ENCODE measurements around the gene CMSS1. TPM values are rescaled to one million over a fixed set of nuclear protein-coding genes. Genes with fewer than 3 reads are reported as not detected.

The CMSS1 gene
- total and polyA plus RNA-seq, 3 donors from 2014 or later, result 24.6 to 47.9 (median 24.9) TPM

DNA sequence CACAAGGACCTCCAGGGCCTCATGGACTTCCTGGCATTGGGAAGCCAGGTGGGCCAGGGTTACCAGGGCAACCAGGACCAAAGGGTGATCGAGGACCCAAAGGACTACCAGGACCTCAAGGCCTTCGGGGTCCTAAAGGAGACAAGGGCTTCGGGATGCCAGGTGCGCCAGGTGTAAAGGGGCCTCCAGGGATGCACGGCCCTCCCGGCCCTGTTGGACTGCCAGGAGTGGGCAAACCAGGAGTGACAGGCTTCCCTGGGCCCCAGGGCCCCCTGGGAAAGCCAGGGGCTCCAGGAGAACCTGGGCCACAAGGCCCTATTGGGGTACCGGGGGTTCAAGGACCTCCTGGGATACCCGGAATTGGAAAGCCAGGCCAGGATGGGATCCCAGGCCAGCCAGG is 23.2 kb upstream of the CMSS1 start:
- Histone ChIP-seq H3K27ac (no peak overlapping the region), H3K4me1 (no peaks in the 10 kb centered on the region), H3K36me3 (ENCODE audit: low read depth, missing control alignments) (no peaks in the 10 kb centered on the region), H3K9me3 (no peaks in the 10 kb centered on the region), H3K4me3 (no peak overlapping the region), H3K27me3 (no peaks in the 10 kb centered on the region)
- TF ChIP-seq, protein P1, sequence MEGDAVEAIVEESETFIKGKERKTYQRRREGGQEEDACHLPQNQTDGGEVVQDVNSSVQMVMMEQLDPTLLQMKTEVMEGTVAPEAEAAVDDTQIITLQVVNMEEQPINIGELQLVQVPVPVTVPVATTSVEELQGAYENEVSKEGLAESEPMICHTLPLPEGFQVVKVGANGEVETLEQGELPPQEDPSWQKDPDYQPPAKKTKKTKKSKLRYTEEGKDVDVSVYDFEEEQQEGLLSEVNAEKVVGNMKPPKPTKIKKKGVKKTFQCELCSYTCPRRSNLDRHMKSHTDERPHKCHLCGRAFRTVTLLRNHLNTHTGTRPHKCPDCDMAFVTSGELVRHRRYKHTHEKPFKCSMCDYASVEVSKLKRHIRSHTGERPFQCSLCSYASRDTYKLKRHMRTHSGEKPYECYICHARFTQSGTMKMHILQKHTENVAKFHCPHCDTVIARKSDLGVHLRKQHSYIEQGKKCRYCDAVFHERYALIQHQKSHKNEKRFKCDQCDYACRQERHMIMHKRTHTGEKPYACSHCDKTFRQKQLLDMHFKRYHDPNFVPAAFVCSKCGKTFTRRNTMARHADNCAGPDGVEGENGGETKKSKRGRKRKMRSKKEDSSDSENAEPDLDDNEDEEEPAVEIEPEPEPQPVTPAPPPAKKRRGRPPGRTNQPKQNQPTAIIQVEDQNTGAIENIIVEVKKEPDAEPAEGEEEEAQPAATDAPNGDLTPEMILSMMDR (IDR thresholded peaks at IDR 0.05), result no peak
- TF ChIP-seq POLR2A (IDR thresholded peaks at IDR 0.05), result no peak
- WGBS, 2 donors, result 91 to 98% methylated on average over 8 of the region's 8 CpGs
- intact Hi-C loops (cut with DNase I; ENCODE audit: low total_unique reads), result no loop called here
- no peak for DNase-seq

DNA sequence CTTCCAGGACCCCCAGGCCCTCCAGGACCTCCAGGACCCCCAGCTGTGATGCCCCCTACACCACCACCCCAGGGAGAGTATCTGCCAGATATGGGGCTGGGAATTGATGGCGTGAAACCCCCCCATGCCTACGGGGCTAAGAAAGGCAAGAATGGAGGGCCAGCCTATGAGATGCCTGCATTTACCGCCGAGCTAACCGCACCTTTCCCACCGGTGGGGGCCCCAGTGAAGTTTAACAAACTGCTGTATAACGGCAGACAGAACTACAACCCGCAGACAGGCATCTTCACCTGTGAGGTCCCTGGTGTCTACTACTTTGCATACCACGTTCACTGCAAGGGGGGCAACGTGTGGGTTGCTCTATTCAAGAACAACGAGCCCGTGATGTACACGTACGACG is 22.1 kb upstream of the CMSS1 start:
- DNase-seq, result no peak
- no peaks in the 10 kb centered on the region for H3K4me1 ChIP-seq
- no peaks in the 10 kb centered on the region for H3K9me3 ChIP-seq
- WGBS, 2 donors, result 82 to 84% methylated on average over 10 to 15 of the region's 15 CpGs
- H3K27me3 ChIP-seq, result no peaks in the 10 kb centered on the region
- no peaks in the 10 kb centered on the region for H3K36me3 ChIP-seq (ENCODE audit: low read depth, missing control alignments)
- intact Hi-C loops (cut with DNase I; ENCODE audit: low total_unique reads), result no loop called here
- H3K4me3 ChIP-seq, result no peak overlapping the region
- TF ChIP-seq, protein P1 (IDR thresholded peaks at IDR 0.05), result no peak
- H3K27ac ChIP-seq, result no peak overlapping the region

DNA sequence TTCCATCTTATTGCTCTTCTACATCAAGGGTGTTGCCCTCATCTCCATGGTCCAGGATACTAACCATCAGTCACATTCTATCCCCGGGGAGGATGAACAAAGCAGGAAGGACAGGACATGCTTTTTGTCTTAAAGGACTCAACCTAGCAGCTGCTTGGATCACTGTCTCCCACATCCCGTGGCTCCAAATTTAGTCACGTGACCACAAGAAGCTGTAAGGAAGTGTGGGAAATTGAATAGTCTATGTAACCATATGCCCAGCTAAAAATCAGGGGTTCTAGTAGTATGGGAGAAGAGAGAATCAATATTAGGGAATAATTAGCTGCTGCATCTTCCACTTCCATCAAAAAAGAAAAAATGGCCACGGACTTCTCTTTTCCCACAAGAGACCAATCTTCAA is 18.2 kb upstream of the CMSS1 start:
- H3K4me1 ChIP-seq, result no peaks in the 10 kb centered on the region
- H3K4me3 ChIP-seq, result no peak overlapping the region
- H3K27me3 ChIP-seq, result no peaks in the 10 kb centered on the region
- intact Hi-C loops (cut with DNase I; ENCODE audit: low total_unique reads), result no loop called here
- H3K27ac ChIP-seq, result no peak overlapping the region
- no peaks in the 10 kb centered on the region for H3K9me3 ChIP-seq
- no peak for DNase-seq
- TF ChIP-seq, protein P1 (IDR thresholded peaks at IDR 0.05), result no peak
- TF ChIP-seq POLR2A (IDR thresholded peaks at IDR 0.05), result no peak
- 78 to 83% methylated on average over 4 of the region's 4 CpGs for WGBS, 2 donors
- H3K36me3 ChIP-seq (ENCODE audit: low read depth, missing control alignments), result no peaks in the 10 kb centered on the region

DNA sequence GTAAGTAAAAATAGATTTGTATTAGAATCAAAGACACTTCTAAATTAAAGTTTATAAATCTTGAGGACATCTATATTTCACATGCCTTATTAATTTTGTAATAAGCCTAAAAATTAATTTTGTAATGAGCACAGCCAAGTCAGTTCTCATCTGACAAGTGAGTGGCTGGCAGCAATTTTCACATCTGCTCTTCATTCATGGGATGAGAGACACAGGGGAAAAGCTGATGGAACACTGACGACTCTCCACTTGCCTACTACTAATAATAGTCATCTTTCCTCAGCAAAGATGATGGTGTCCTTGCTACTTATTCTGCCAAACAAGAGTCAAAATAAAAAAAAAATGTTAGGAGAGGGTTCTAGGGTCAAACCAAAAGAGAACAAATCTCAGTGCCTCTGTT is 14.4 kb upstream of the CMSS1 start:
- Histone ChIP-seq H3K36me3 (ENCODE audit: low read depth, missing control alignments) (no peaks in the 10 kb centered on the region), H3K9me3 (no peaks in the 10 kb centered on the region), H3K27me3 (no peaks in the 10 kb centered on the region), H3K4me1 (no peaks in the 10 kb centered on the region), H3K27ac (no peak overlapping the region), H3K4me3 (no peak overlapping the region)
- WGBS, 2 donors, result 78 to 93% methylated on average over 1 of the region's 1 CpG
- TF ChIP-seq POLR2A (IDR thresholded peaks at IDR 0.05), result no peak
- TF ChIP-seq, protein P1 (IDR thresholded peaks at IDR 0.05), result no peak
- no peak for DNase-seq
- intact Hi-C loops (cut with DNase I; ENCODE audit: low total_unique reads), result no loop called here

DNA sequence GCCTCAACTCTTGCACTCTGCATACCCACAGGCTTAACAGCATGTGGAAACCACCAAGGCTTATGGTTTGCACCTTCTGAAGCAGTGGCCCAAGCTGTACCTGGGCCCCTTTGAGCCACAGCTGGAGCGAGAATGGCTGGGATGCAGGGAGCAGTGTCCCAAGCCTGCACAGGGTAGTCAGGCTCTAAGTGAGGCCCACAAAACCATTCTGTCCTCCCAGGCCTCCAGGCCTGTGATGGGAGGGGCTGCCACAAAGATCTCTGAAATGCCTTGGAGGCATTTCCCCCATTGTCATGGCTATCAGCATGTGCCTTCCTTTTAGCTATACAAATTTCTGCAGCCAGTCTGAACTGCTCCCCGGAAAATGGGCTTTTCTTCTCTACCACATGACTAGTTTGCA is 12.5 kb upstream of the CMSS1 start:
- intact Hi-C loops (cut with DNase I; ENCODE audit: low total_unique reads), result no loop called here
- no peak for TF ChIP-seq POLR2A (IDR thresholded peaks at IDR 0.05)
- TF ChIP-seq, protein P1 (IDR thresholded peaks at IDR 0.05), result no peak
- 91 to 94% methylated on average over 1 to 2 of the region's 2 CpGs for WGBS, 2 donors
- H3K27me3 ChIP-seq, result no peaks in the 10 kb centered on the region
- H3K9me3 ChIP-seq, result no peaks in the 10 kb centered on the region
- H3K4me3 ChIP-seq, result no peak overlapping the region
- H3K27ac ChIP-seq, result no peak overlapping the region
- no peaks in the 10 kb centered on the region for H3K4me1 ChIP-seq
- DNase-seq, result no peak
- H3K36me3 ChIP-seq (ENCODE audit: low read depth, missing control alignments), result no peaks in the 10 kb centered on the region
